HG03354 (cell line): ENCODE measurements around the gene NFIX.
A peak's percentile ranks its signal among the peaks of the same experiment; 100 is the strongest.

Source experiments
- ATAC-seq: cut with Tn5 transposase; IDR thresholded peaks from one replicate; pipeline ENCODE4 v1.9.1; 2021; ENCODE audit warnings: mild to moderate bottlenecking; ENCODE audit not compliant: unreplicated experiment, poor library complexity, severe bottlenecking

The NFIX gene

DNA sequence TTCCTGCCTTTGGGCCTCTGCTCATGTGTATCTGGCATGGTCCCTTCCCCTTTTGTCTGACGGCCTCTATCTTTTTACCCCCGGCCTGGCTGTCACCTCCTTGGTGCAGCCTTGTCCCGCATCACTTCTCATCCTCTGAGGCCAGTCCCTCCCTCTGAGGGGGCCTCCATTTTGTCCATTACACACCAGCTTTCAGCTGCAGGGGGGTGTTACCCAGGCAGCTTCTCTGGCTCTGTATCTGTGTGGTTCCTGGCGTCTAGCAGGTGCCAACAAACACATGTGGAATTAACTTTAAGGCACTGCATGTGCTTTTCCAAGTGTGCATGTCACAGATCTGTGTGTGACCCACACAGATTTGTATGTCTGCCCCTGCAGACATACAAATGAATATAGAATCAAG is 55.0 kb downstream of the NFIX start:
- no peak for ATAC-seq

DNA sequence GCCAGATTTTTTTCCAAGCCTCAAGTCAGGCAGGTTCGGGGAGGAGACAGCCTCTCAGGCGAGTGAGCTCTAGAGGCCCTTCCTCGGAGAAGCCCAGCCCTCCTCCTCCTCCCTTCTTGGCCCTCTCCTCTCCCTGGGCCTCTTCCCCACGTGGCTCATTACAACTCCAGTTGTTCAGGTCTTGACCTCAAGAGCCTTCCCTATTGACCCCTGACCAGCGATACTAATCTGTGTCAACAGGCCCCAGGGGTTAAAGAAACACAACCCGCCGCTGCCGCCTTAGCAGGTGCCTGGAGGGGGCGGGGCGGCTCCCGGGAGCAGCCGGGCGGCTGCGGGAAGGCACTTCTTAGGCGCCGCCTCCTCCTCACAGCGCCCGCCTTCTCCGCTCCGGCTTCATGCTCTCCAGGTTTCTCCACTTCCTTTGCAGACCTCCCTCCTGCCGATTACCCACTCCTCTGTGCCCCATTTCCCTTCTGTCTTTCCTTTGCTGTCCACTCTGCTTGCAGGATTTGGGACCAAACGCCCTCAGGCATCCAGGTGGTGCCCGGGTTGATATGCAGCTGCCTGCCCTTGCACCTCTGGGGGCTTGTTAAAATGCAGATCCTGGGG is 56.4 kb downstream of the NFIX start:
- ATAC-seq, result no peak

- no peak for ATAC-seq
These were observed 57.3 kb downstream of the NFIX start for GRCh38 chr19:13052447-13053175.

DNA sequence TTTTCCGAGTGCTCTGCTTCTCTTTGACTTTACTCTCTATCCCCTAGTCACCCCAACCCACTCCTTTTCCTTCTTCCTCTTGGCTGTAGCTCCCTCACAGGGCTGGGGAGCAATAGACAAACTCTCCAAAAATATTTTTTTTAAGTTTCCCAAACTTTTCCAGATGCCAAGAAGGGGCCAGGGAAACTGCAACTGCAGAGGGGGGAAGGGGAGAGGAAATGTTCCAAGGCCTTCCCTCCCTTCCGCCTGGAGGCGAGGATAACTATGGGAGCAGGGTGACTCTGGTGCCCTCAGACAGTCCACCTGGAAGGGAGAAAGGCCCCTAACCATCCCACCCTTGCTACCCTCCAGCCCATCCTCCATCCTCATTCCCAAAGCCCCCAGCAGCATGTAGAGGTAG is 58.0 kb downstream of the NFIX start:
- ATAC-seq, result no peak

- no peak for ATAC-seq
These were observed 58.7 kb downstream of the NFIX start for GRCh38 chr19:13053761-13054625.

DNA sequence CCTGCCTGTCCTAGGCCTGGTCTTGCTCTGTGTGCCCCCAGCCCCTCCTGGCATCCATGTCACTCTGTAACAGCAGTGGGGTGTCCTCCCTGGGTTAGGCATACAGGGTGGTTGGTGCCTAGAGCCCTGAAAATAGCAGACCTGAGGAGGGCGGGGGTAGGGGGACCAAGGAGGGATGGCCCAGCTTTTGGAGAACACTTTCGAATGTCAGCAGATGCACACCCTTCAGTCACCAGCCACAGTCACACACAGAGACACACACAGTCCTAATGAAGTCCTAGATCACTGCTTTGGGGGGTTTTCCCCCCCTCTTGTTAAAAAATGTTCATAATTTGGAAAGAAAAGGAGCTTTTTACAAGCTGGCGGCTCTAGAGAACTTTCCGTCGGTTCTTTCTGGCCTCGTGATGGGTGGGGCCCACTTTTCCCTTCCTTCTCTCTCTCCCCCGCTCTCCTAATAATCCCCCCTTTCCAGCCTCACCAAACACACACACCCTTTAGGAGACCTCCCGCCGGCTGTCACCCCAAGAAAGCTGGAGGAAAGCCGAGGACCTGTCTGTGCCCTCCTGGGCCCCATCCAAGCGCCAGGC is 59.4 kb downstream of the NFIX start:
- no peak for ATAC-seq

- no peak for ATAC-seq
These were observed 60.2 kb downstream of the NFIX start for GRCh38 chr19:13055213-13056051.

DNA sequence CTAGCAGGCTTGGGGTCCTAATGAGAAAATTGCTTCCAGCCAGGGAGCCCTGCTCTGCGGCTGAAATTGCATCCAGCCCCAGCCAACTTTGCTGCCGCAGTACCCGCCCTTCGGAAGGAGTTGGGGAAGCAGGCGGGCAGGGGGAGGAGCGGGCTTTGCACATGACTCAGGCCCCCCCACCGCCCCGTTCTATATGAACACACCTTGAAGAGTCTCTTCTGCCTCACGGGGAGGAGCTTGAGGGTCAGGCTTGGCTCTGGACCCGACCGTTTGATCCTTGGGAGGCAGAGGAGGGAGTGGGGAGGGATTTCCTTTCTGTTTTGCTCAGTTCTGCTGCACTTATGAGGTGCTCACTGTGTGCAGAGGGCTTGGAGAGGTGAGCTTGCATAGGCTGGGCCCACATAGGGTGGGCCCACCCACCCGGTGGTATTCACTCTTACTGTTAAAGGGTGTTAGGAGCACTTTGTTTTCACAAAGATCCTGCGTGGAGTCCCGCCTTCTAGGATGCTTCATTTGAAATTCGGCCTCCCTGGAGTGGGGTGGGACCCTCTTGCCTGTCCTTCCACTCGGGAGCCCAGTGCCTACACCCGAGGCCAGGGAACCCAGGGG is 60.9 kb downstream of the NFIX start:
- ATAC-seq, result no peak

DNA sequence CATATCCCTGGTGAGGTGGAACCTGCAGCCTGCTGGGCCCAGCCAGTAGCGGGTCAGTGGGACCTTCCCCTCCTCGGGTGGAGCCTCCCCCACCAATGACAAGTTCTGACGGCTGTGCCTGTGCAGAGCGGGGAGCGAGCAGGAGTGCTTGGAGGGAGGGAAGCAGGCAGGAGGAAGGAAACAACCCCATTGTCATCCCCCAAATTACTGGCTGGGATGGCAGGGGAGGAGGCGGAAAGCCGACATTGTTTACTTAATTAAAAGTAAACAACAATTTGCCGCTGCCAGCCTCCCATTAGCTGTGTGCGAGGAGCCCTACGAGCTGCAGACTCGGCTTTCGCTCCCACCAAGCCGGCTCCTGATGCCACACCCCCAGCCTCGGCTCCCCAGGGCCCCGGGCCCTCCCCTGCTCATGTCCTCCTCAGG is 61.9 kb downstream of the NFIX start:
- no peak for ATAC-seq

GRCh38 chr19:13057744-13058143 is 62.5 kb downstream of the NFIX start:
- ATAC-seq, result no peak

DNA sequence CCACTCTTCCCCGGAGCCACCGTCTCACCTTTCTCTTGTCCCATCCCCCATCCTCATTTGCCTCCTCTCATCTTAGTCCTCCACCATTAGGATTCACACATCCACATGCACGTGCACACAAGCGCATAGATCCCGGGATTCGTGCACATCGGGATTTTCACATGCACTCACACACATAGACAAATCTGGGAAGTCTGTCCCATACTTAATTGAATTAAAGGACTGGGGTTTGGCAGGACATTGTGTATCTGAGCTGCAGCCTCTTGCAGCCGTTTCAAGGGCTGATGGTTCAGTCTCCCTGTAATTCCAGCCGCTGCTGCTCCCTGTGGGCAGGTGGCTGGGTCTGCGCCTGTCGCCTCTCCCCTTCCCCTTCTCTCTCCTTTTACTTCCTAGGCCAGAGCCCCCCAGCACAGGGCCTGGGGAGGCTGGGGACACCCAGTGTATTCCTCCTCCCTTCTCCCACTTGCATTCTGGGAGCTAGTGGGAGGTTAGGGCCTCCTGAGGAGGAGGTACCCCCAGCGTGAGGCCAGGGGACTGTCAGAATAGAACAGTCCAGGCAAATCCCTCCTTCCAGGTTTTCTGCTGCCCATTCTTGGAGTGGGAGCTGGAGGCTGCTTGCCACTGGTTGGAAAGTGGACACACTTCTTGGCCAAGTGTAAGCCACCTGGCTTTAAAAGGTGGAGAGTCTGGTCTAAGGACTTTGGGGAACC is 63.8 kb downstream of the NFIX start:
- ATAC-seq, result no peak

GRCh38 chr19:13060233-13060963 is 65.1 kb downstream of the NFIX start:
- no peak for ATAC-seq

- peak; percentile 75 for ATAC-seq
These were observed 66.0 kb downstream of the NFIX start for GRCh38 chr19:13060964-13061927.

DNA sequence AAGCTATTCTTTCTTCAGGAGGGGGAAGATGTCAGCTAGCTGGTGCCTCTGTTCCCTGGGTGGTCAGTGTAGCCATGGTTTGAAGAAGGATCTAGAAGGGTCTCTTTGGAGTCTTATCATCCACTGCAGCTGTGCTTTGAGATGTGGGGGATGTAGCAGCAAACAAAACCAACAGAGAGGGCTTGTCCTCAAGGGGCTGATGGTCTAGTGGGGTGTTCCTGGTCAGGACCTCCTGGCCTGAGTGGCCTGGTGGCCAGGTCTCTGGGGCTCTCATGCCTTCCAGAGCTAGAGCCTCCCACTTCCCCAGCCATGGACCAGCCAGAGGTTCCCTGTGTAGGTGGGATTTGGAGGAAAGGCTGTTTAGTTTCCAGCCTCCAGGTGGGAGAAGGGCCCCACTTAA is 67.0 kb downstream of the NFIX start:
- ATAC-seq, result no peak

- ATAC-seq, result no peak
These were observed 68.3 kb downstream of the NFIX start for GRCh38 chr19:13063461-13064091.

DNA sequence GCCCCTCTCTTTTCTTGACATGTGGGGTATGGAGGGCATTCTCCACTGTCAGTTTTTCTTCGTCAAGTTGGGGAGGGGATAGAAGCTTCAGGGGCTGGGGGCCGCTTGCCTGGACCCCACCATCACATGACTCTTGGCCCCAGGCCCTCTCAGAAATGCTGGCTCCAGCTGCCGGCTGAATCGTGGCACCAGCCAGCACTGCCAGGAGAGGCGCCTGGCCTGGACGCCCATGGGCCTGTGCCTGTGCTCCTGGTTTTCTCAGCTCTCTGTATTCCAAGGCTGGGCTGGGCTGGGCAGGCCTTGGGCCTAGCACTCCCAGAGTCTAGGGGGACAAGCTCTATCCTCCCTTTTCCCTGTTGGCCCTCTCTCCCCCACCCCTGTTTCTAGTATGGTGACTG is 68.8 kb downstream of the NFIX start:
- ATAC-seq, result no peak
